Stomach (tissue), 9 donors: Measurements from ENCODE around the gene XPO5. TPM values are rescaled to one million over a fixed set of nuclear protein-coding genes. Genes with fewer than 3 reads are reported as not detected.
A peak's percentile ranks its signal among the peaks of the same experiment; 100 is the strongest.

Experiments used
- DNase-seq, 2 donors: peaks; one replicate each; pipeline versions ENCODE4 v3.0.0 to v3.0.0-alpha.2; 2013 to 2019
- H3K27ac ChIP-seq, 5 donors: fragments of 200-600 bp in 4 of 5; sonication (generic) in 4 of 5; one replicate each; pipeline ENCODE4 v1.5.1; 2013 to 2019; ENCODE audit warnings: mild to moderate bottlenecking in 1 of 5, moderate library complexity in 1 of 5
- H3K27me3 ChIP-seq, 3 donors: fragments of 200-600 bp; sonication (generic); one replicate each; pipeline ENCODE4 v1.5.1; 2017 to 2019; ENCODE audit warnings: mixed run types in 1 of 3
- H3K36me3 ChIP-seq, 4 donors: fragments of 200-600 bp; sonication (generic); 1 replicate in 3 of 4; 2 replicates in 1 of 4; pipeline ENCODE4 v1.5.1; 2016 to 2019
- H3K4me1 ChIP-seq, 4 donors: fragments of 200-600 bp; sonication (generic); one replicate each; pipeline ENCODE4 v1.5.1; 2016 to 2019
- H3K4me3 ChIP-seq, 4 donors: fragments of 200-600 bp; sonication (generic) in 3 of 4; one replicate each; pipeline ENCODE4 v1.5.1; 2016 to 2019; ENCODE audit warnings: mild to moderate bottlenecking in 1 of 4
- H3K9me3 ChIP-seq, 4 donors: fragments of 200-600 bp; sonication (generic); one replicate each; pipeline ENCODE4 v1.5.1; 2016 to 2019
- CTCF ChIP-seq, 7 experiments: fragments of 450-650 bp in 4 of 7; fragments of 200-600 bp in 3 of 7; sonication (generic) in 3 of 7; IDR thresholded peaks; one replicate each; pipeline ENCODE4 v1.5.1; 2016 to 2019; ENCODE audit warnings: antibody characterized with exemption in 7 of 7, control low read depth in 2 of 7, mild to moderate bottlenecking in 1 of 7
- EP300 ChIP-seq: sonication (generic); formaldehyde crosslinking; IDR thresholded peaks from one replicate; pipeline ENCODE4 v1.6.1; 2017; ENCODE audit warnings: antibody characterized with exemption
- POLR2A ChIP-seq, 4 donors: fragments of 450-650 bp; IDR thresholded peaks; one replicate each; pipeline ENCODE4 v1.6.1; 2016; ENCODE audit warnings: antibody characterized with exemption in 4 of 4, control low read depth in 2 of 4, mild to moderate bottlenecking in 1 of 4, moderate library complexity in 1 of 4
- POLR2AphosphoS5 ChIP-seq, 3 donors: sonication (generic); formaldehyde crosslinking; IDR thresholded peaks; one replicate each; pipeline ENCODE4 v1.6.1; 2016; ENCODE audit warnings: antibody characterized with exemption in 3 of 3
- WGBS, 5 donors: extraction: QIAGEN DNeasy Blood & Tissue Kit in 3 of 5; methylation state at CpG; one replicate each; pipeline versions ENCODE4 v1.1.5 to v1.1.7; 2013 to 2018; 5-methylcytosine and 5-hydroxymethylcytosine counted together
- intact Hi-C: fragments of 100-400 bp; cut with DNase I; formaldehyde crosslinking; loops from one replicate; pipeline ENCODE4 v1.15.1; 2023; ENCODE audit warnings: low total_unique reads
- polyA plus RNA-seq, 3 donors: library from polyadenylated mRNA; stranded (reverse); fragments of 200-250 nt; gene quantifications; one replicate each; pipeline ENCODE4 v1.2.3, GENCODE V29; 2013
- total RNA-seq, 5 donors: library from RNA; depleted of rRNA; stranded (reverse); fragments of >200 nt; gene quantifications; one replicate each; pipeline versions ENCODE4 v1.1.0 to v1.2.3, GENCODE V29; 2014 to 2016
- donor health status: healthy with polysubstance abuse.
- donor health status: Bipolar disorder and iron deficiency.
- donor health status: healthy.

XPO5 gene
- total and polyA plus RNA-seq, 8 donors, result 4.6 to 46.1 (median 19.0) TPM

- intact Hi-C loops, result loop anchor here (5.0 to 10.0 kb wide), 2 partner anchors 58 to 245 kb away; no protein-coding TSS in a partner anchor
- peaks cover 32 to 62% (median 51%) of the 10 kb centered on the region in 4 donors for H3K4me1 ChIP-seq
- peak within 1 kb of the TSS; percentile 81 to 89 (median 83) for H3K27ac ChIP-seq
- H3K36me3 ChIP-seq, result peaks cover 38 to 54% (median 53%) of the 10 kb centered on the region in 4 donors
- peak within 1 kb of the TSS; percentile 73 to 89 (median 77) for H3K4me3 ChIP-seq
- H3K9me3 ChIP-seq, result no peaks in the 10 kb centered on the region
- 3 to 24% (median 5%) methylated on average over 17 to 94 of the region's 96 CpGs for WGBS, 5 donors
- H3K27me3 ChIP-seq, result peaks cover 0 to 28% (median 11%) of the 10 kb centered on the region in 3 donors
- peak; percentile 91 to 96 for DNase-seq
- TF ChIP-seq POLR2AphosphoS5 (IDR thresholded peaks at IDR 0.05) (peak in 2 of 3 donors; percentile 38 to 87), CTCF (IDR thresholded peaks at IDR 0.05) (no peak)
Observed at GRCh38 chr6:43509984-43510826, 65.6 kb downstream of the XPO5 start, which contains the start of gene LRRC73. TSS of gene LRRC73 (minus strand) at chr6:43510346. CDS start at chr6:43509785, 561 bp downstream.

GRCh38 chr6:43509142-43509983 is 66.5 kb downstream of the XPO5 start:
- intact Hi-C loops, result loop anchor here (5.0 to 10.0 kb wide), 2 partner anchors 57 to 245 kb away; no protein-coding TSS in a partner anchor
- Histone ChIP-seq H3K4me3 (peak overlapping the region; percentile 73 to 89 (median 77)), H3K27me3 (peaks cover 0 to 28% (median 11%) of the 10 kb centered on the region in 3 donors), H3K27ac (peak overlapping the region in 4 of 5 donors; percentile 81 to 89 (median 82)), H3K36me3 (peaks cover 39 to 57% (median 53%) of the 10 kb centered on the region in 4 donors), H3K9me3 (no peaks in the 10 kb centered on the region), H3K4me1 (peaks cover 27 to 53% (median 43%) of the 10 kb centered on the region in 4 donors)
- TF ChIP-seq EP300 (no peak), POLR2A (IDR thresholded peaks at IDR 0.05) (no peak)
- no peak for DNase-seq
- WGBS, 5 donors, result 10 to 20% (median 13%) methylated on average over 33 to 69 of the region's 69 CpGs

GRCh38 chr6:43508481-43509141 is 67.2 kb downstream of the XPO5 start:
- H3K9me3 ChIP-seq, result no peaks in the 10 kb centered on the region
- peaks cover 27 to 46% (median 36%) of the 10 kb centered on the region in 4 donors for H3K4me1 ChIP-seq
- H3K36me3 ChIP-seq, result peaks cover 38 to 57% (median 53%) of the 10 kb centered on the region in 4 donors
- 67 to 79% (median 73%) methylated on average over 8 of the region's 8 CpGs for WGBS, 5 donors
- intact Hi-C loops, result loop anchor here (5.0 to 10.0 kb wide), 2 partner anchors 56 to 244 kb away; no protein-coding TSS in a partner anchor
- H3K27me3 ChIP-seq, result peaks cover 0 to 28% (median 11%) of the 10 kb centered on the region in 3 donors
- no peak for DNase-seq
- H3K4me3 ChIP-seq, result peak overlapping the region in 1 of 4 donors; percentile 89
- TF ChIP-seq POLR2A (IDR thresholded peaks at IDR 0.05) (no peak), CTCF (IDR thresholded peaks at IDR 0.05) (no peak), POLR2AphosphoS5 (IDR thresholded peaks at IDR 0.05) (no peak)
- no peak overlapping the region for H3K27ac ChIP-seq

GRCh38 chr6:43506667-43507471 is 69.0 kb downstream of the XPO5 start:
- TF ChIP-seq CTCF (IDR thresholded peaks at IDR 0.05) (peak in 6 of 7 experiments; percentile 87 to 97 (median 94)), POLR2AphosphoS5 (IDR thresholded peaks at IDR 0.05) (peak in 1 of 3 donors; percentile 77), EP300 (no peak)
- intact Hi-C loops, result loop anchor here (5.0 to 10.0 kb wide), 2 partner anchors 55 to 242 kb away; no protein-coding TSS in a partner anchor
- peak; percentile 84 to 95 for DNase-seq
- Histone ChIP-seq H3K27me3 (peaks cover 0 to 28% (median 11%) of the 10 kb centered on the region in 3 donors), H3K36me3 (peaks cover 38 to 57% (median 53%) of the 10 kb centered on the region in 4 donors), H3K4me3 (no peak overlapping the region), H3K27ac (no peak overlapping the region), H3K4me1 (peaks cover 27 to 41% (median 34%) of the 10 kb centered on the region in 4 donors), H3K9me3 (no peaks in the 10 kb centered on the region)
- 21 to 24% (median 23%) methylated on average over 12 to 14 of the region's 14 CpGs for WGBS, 5 donors
